ENCODE data around the gene ABCD1.

Gene ABCD1

GRCh38 chrX:153775293-153776119 is 50.9 kb downstream of the ABCD1 start:
- DNase-seq, result no peak

- no peak for DNase-seq
These were observed 51.5 kb downstream of the ABCD1 start for GRCh38 chrX:153776120-153776599.

DNA sequence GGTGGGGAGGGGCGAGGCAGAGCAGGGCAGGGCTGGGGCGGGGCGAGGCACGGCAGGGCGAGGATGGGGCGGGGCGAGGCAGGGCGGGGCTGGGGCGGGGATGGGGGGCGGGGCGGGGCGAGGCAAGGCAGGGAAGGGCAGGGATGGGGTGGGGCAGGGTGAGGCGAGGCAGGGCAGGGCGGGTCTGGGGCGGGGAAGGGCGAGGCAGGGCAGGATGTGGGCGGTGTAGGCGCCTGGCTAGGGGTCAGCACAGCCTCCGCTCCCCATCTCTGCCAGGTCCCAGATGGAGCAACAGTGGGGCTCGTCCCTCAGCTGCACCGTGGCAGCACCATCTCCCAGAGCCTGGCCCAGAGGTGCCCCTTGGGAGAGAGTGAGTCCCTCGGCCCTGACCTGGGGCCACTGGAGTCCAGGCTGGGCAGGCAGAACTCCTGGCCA is 52.0 kb downstream of the ABCD1 start:
- DNase-seq, result no peak

- no peak for DNase-seq
These were observed 52.8 kb downstream of the ABCD1 start for GRCh38 chrX:153777261-153778090.

GRCh38 chrX:153778181-153778580 is 53.5 kb downstream of the ABCD1 start:
- DNase-seq, result no peak

DNA sequence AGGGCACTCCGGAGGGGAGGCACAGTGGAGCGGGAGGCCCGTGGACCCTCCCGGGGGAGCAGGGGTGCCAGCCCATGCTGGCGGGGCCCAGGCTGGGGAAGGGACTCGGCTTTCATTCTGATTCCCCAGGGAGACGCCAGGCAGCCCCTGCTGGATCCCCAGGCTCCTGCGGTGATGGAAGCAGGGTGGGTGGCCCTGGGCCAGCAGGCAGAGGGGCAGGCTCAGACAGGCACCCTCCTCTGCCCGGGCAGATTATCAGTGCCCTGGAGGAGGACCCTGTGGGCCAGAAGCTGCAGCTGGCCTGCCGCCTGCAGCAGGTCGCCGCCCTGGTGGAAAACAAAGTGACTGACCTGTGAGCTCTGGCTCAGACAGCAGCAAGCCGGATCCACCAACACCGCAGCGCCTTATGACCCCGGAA is 54.0 kb downstream of the ABCD1 start:
- DNase-seq, result no peak

DNA sequence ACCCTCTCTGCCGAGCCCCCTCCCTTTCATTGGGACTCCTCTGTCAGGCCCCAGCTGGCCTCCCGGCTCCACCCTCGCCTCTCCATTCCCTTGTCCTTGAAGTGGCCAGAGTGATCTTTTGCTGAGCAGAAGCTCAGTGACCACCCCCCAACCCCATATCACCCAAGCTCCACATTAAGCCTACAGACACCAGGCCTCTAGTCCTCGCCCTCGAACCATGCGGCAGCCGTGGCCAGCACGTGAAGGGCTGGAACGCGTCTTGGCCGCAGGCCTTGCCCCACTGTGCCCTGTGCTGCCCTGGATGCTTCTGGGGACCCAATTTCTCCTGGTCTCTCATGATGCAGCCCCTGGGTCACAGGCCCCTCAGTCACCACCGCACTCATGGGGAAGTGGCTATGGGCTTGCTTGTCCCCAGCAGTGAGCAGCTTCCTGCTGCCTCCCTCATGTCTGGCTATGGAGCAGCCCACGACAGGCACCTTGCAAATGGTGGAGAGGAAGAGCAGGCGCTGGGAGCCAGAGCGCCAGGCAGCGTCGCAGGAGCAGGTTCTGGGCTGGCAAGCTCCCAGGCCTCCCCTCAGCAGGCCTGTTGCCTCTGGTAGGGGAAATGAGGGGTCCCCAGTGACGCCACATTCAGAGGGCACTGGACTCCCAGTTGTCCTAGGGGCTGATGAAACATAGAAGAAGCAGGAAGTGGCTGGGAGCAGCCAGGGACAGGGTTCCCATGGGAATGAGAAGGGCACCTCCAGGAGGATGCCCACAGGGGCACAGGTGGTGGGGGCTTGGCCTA is 55.4 kb downstream of the ABCD1 start:
- no peak for DNase-seq

- no peak for DNase-seq
These were observed 56.2 kb downstream of the ABCD1 start, which contains the start of gene SRPK3 for GRCh38 chrX:153780678-153781427. Gene SRPK3 (plus strand): TSS chrX:153781041. CDS start chrX:153781087, 46 bp downstream.

DNA sequence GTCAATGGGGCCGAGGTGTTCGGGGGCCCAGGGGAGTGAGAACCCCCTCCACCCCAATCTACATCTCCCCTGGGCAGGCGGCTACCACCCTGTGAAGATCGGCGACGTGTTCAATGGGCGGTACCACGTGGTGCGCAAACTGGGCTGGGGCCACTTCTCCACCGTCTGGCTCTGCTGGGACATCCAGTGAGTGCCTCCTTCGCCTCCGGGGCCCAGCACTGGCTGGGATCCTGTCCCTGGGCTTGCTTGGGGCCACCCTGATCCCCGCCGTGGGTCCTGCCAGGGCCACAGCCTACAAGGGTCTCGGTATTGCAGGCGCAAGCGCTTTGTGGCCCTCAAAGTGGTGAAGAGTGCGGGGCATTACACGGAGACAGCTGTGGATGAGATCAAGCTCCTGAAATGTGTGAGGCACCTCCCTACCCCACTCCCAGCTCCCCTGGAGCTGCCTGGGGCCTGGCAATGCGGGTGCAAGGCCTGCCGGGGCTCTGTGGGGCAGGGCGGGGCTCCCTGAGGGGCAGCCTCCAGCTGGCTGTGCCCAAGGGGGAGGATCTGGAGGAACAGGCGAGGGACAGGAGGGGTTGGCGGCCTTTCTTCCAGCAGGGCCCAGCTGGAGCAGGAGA is 56.9 kb downstream of the ABCD1 start:
- DNase-seq, result no peak

DNA sequence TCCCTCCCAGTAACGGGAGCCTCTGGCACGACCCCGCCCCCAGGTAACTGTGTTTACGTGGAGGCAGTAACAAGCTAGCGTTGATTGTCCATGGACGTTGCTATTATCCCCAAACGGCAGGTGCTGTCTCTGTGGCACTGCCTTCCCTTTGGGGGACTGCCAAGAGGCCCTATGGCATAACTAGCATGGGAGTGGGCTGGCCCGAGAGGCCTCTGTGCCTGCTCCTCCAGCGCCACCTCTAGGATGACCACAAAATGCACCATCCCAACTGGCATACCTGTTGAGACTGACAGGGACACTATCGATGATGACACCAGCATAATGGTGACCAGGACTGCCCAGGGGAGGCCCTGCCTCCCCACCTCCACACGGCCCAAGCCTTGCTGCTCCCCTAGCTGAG is 57.7 kb downstream of the ABCD1 start:
- DNase-seq, result no peak

- no peak for DNase-seq
These were observed 58.2 kb downstream of the ABCD1 start for GRCh38 chrX:153782871-153783270.

DNA sequence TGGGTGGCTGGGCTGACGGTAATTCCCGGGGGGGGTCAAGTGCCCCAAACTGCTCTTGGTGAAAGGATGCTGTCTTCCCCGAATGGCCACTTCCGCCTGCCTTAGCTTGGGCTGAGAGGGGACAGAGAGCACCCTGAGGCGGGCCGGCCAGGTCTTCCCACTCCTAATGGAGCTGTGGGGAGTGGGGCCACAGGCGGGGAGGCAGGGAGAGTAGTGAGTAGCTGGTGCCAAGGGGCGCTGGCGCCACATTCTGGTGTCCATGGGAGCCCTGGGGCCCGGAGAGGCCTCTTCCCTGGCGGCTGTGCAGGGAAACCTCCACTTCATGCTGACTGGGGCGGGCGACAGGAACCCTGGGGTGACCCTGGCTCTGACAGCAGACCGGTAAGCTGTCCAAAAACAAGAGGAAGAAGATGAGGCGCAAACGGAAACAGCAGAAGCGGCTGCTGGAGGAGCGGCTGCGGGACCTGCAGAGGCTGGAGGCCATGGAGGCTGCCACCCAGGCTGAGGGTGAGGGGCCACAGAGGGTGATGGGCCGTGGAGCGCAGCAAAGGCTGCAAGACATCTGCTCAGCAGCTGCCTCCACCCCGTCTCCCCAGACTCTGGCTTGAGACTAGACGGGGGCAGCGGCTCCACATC is 58.8 kb downstream of the ABCD1 start:
- DNase-seq, result no peak

GRCh38 chrX:153784325-153784967 is 59.8 kb downstream of the ABCD1 start:
- DNase-seq, result no peak

DNA sequence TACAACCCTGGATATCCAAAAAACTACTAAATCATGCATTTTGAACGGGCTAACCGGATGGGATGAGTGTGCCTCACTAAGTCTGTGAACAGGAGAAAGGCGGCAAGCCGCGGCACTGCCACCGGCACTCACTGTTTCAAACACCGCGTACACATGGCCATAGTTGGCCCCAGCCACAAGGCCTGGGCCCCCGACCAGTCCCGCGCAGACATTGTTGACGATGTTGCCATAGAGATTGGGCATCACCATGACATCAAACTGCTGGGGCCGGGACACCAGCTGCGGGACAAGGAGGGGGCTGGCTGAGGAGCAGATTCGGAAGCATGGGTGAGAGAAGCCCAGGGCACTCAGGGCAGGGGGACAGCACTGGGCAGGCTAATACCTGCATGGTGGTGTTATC is 62.0 kb downstream of the ABCD1 start:
- DNase-seq, result no peak

DNA sequence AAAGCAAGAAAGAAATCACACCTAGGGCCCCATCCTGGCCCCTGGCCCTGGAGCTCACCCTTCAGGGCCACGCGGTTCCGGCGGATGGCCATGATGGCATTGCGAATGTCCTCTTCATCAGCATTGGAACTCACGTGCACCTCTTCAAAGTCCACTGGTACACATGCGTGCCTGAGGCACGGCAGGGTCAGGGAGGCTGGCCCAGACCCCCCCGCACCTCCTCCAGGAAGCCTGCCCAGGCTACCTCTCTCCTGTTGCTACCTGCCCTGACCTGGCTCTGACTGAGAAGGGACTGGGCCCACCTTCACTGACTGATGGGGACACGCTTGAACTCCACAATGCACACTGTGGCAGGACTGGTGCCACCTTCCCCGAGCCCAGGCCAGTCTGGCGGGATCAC is 65.0 kb downstream of the ABCD1 start:
- no peak for DNase-seq

DNA sequence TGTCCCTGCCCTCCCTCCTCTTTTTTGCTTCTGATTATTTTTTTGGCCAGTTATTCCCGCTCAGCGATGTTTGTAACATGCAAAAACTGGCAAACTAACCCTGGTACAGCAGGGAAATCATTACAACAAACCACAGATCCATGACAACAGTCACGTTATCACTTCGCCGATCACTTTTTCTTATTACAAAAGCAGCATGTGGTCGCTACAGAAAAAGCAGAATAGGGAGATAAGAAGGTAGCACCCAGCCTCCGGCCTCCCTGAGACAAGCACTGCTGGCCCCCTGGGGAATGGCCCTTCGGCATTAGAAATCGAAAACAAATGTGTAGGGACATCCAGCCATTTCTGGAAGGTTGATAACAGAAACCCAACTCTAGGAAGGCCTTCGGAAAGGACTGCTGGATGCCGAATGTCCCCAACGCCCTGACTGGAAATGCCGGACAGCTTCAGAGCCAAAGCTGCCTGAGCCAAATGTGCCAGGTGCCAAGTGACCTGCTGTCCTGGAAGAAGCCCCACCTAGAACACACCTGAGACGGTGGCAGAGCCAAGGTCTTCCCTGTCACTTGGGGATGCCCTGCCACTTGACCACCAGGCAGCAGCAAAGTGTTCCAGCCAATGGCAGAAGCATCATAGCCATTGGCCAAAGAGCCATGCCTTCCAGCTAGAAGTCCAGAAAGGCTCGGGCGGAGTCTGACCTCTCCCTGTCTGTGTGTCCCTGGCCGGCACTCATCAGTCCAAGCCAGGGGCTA is 66.6 kb downstream of the ABCD1 start:
- DNase-seq, result no peak

DNA sequence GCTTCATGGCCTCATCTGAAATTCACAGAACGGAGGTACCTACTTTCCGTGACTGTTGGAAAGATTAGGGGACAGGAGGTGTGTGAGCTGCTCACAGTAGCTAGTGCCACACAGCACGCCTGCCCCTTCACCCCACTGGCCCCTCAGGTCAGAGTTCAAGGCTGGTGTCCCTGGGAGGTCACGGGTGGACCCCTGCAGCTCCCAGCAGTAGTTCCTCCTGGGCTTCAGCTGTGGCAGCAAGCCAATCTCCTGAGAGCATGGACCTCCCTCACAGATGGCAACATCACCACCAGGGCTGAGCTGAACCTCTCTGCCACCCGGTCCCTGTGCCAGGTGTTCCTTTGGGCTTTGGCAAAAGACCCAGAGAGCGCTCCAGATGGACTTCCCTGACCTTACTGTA is 67.7 kb downstream of the ABCD1 start:
- DNase-seq, result no peak

GRCh38 chrX:153793291-153793690 is 68.6 kb downstream of the ABCD1 start:
- no peak for DNase-seq

Measured in activated CD4-positive, alpha-beta T cell treated with anti-CD3 and anti-CD28 coated beads for 1 hour (primary cell).